HG03103 (cell line): ENCODE measurements around the gene OS9.

ENCODE experiments used
- ATAC-seq: cut with Tn5 transposase; IDR thresholded peaks from one replicate; pipeline ENCODE4 v1.9.1; 2021; ENCODE audit warnings: low read depth; ENCODE audit not compliant: unreplicated experiment

Gene OS9

GRCh38 chr12:57735952-57736740 is 42.2 kb downstream of the OS9 start:
- no peak for ATAC-seq

DNA sequence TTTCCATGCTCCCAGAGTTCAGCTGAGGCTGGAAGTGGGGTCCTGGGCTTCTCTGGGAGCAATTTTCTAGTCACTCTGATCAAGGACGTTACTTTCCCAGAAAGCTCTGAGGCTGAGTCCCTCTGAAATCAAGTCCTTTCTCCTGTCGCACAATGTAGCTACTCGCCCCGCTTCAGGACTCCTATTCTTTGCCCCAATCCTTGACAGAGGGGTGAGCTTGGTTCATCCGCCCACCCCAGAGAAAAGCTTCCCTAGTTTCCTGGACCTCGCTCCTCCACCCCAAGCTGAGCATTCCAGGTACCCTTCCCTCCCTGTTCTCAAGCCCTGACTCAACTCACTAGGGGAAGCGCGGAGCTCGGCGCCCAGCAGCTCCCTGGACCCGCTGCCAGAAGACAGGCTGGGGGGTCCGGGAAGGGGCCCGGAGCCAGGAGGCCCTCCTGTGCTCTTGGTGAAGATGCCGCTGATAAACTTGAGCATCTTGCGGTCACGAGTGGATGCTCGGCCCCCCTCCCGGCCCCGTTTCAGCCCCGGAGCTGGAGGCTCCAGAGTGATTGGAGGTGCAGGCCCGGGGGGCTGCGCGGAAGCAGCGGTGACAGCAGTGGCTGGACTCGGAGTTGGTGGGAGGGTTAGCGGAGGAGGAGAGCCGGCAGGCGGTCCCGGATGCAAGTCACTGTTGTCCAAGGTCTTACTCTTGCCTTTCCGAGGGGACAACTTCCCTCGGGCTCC is 43.0 kb downstream of the OS9 start:
- no peak for ATAC-seq

- no peak for ATAC-seq
These were observed 43.8 kb downstream of the OS9 start for GRCh38 chr12:57737467-57738460.

DNA sequence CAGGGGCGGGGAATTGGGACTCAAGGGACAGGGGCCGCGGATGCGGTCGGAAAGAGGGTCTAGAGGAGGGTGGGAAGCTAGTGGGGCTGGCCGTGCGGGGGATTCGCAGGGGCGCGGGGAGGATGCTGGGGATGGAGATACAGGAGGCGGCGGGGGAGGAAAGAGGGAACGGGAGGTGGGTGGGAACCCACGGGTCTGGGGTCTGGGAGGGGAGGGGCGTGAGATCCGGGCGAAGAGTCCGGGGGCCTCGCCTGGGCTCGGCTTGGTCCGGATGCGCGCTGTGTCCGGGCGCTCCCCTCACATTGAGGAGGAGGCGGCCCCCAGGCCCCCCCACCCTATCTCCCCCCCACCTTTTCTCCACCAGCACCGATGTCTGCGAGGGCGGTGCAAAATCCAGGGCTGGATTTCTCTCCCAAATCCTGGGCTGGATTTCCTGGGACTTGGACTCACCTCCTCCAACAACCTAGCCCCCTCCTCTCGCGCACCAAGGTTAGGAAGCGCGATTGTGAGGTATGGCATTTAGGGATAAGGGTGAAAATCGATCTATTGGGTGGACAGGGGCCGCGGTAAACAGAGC is 44.8 kb downstream of the OS9 start, which contains the start of gene AGAP2:
AGAP2 (minus strand) TSS at position 82 of the 577 bp plus-strand sequence. CDS start 496 bp downstream, outside the sequence.
- no peak for ATAC-seq

GRCh38 chr12:57739387-57739786 is 45.5 kb downstream of the OS9 start:
- ATAC-seq: no peak

GRCh38 chr12:57739914-57740538 is 46.1 kb downstream of the OS9 start:
- ATAC-seq: no peak

GRCh38 chr12:57740656-57741412 is 46.9 kb downstream of the OS9 start:
- ATAC-seq: peak; percentile 47

DNA sequence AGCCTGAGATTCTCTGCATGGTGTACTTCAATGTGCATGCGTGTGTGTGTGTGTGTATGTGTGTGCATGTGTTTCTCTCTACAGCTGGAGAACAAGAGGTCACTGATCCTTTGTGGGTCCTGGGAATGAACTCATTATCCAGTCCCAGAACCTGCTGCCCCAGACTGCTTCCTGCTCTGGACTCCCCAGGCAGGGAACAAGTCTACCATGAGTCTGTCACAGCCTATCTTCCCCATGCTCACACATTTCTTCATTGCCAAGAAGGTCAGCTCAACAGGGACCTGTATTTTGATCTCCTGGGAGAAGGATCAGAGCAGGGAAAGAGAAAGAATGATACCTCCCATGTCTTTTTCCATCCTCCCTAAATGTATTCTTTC is 47.5 kb downstream of the OS9 start:
- no peak for ATAC-seq

- ATAC-seq: peak; percentile 53
These were observed 48.2 kb downstream of the OS9 start for GRCh38 chr12:57741844-57742738.

GRCh38 chr12:57743769-57744168 is 49.8 kb downstream of the OS9 start:
- no peak for ATAC-seq

DNA sequence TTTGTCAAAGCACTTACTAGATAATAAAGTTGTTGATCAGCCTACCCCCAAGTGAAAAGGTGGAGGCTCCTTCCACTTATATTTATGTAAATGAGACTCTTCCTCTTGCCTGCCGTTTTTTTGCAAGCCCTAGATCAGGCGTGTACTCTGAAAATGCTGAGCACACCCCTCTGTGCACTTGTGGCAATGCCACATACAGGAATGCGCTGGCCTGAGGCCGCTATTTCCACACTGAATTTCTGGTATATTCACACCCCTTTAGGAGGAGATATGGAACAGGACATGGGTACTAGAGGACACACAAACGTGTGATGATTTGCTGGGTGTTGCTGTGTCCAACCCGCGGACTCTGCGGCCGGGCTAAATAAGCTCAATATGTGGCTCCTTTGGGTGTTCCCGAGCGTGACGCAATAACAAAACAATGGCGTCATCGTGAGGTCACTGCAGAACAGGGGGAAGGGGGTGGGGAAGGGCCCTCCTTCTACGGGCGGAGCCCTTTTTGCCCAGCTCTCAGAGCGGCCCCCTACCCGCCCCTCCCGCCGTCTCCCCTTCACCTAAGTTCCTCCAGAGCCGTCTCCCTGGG is 50.4 kb downstream of the OS9 start:
- peak; percentile 27 for ATAC-seq

GRCh38 chr12:57744777-57745484 is 51.0 kb downstream of the OS9 start, which contains the start of gene TSPAN31:
TSPAN31 (plus strand) TSS chr12:57745039; CDS start chr12:57745155, 116 bp downstream.
- peak; percentile 60 for ATAC-seq

- no peak for ATAC-seq
These were observed 51.6 kb downstream of the OS9 start for GRCh38 chr12:57745485-57745881.

DNA sequence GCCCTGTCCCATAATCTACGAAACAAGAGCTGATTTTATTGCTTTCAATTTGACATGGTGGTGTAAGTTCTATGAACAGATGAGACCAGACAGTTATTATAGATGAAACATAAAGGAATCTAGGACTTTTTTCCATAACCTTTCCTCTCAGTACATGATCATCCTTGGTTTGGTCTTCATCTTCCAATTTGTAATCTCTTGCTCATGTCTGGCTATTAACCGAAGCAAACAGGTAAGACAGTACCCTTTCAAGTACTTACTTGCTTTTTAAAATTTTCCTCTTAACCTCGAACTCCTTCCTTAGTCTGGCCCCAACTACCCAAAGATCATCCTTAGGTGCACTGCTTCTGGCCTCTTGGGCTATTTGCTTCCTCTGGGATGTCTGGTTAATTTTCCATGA is 52.1 kb downstream of the OS9 start:
- no peak for ATAC-seq

GRCh38 chr12:57749061-57749460 is 55.1 kb downstream of the OS9 start:
- no peak for ATAC-seq

GRCh38 chr12:57750561-57751431 is 56.9 kb downstream of the OS9 start:
- ATAC-seq: no peak
